Left colon (tissue), 2 donors: ENCODE data around the gene FHIP2A. TPM values are rescaled to one million over a fixed set of nuclear protein-coding genes. Genes with fewer than 3 reads are reported as not detected.
"Not testable (repeated sequence)": the region's sequence is repeated elsewhere in the genome, so short reads cannot be mapped to it uniquely, and the experiment has no call there.

Experiments
- ATAC-seq: fragments of 200-7000 bp; cut with Tn5 transposase; one replicate; pipeline ENCODE4 v1.9.1; 2020; ENCODE audit warnings: mild to moderate bottlenecking, moderate library complexity
- DNase-seq, 2 donors: peaks; one replicate each; pipeline ENCODE4 v3.0.0-alpha.2; 2020
- intact Hi-C, 2 donors: fragments of 100-400 bp; cut with DNase I in 1 of 2; cut with micrococcal nuclease in 1 of 2; formaldehyde crosslinking; loops; one replicate each; pipeline versions ENCODE4 v1.11.2 to v1.14.0; 2022; cut with DNase I, micrococcal nuclease
- long read RNA-seq: library from polyadenylated mRNA; unstranded; transcript quantifications from one replicate; pipeline ENCODE4 v2.0.0, GENCODE V29; 2021
- total RNA-seq, 2 donors: library from RNA; stranded (reverse); fragmentation: NEBNext Ultra II Directional; extraction: Animal tissue kit (Norgen Biotek cat#: 25700); gene quantifications; one replicate each; pipeline ENCODE4 v1.2.1, GENCODE V29; 2021
- donor health status: DM: no; HTN: no; CAD: no.
- donor health status: DM: yes; HTN: yes; CAD: no.

The FHIP2A gene, protein sequence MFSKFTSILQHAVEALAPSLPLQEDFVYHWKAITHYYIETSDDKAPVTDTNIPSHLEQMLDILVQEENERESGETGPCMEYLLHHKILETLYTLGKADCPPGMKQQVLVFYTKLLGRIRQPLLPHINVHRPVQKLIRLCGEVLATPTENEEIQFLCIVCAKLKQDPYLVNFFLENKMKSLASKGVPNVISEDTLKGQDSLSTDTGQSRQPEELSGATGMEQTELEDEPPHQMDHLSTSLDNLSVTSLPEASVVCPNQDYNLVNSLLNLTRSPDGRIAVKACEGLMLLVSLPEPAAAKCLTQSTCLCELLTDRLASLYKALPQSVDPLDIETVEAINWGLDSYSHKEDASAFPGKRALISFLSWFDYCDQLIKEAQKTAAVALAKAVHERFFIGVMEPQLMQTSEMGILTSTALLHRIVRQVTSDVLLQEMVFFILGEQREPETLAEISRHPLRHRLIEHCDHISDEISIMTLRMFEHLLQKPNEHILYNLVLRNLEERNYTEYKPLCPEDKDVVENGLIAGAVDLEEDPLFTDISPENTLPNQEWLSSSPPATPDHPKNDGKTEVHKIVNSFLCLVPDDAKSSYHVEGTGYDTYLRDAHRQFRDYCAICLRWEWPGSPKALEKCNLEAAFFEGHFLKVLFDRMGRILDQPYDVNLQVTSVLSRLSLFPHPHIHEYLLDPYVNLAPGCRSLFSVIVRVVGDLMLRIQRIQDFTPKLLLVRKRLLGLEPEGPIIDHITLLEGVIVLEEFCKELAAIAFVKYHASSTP
- total RNA-seq, result 10 to 100 TPM; 15.1 to 15.7 TPM
- long read RNA-seq, full-length matches to known transcripts, result 9 of 11 reads
- long read RNA-seq, partial matches to known transcripts, result 1 of 11 reads
- long read RNA-seq, other reads (novel, unspliced or antisense), result 1 of 11 reads

DNA sequence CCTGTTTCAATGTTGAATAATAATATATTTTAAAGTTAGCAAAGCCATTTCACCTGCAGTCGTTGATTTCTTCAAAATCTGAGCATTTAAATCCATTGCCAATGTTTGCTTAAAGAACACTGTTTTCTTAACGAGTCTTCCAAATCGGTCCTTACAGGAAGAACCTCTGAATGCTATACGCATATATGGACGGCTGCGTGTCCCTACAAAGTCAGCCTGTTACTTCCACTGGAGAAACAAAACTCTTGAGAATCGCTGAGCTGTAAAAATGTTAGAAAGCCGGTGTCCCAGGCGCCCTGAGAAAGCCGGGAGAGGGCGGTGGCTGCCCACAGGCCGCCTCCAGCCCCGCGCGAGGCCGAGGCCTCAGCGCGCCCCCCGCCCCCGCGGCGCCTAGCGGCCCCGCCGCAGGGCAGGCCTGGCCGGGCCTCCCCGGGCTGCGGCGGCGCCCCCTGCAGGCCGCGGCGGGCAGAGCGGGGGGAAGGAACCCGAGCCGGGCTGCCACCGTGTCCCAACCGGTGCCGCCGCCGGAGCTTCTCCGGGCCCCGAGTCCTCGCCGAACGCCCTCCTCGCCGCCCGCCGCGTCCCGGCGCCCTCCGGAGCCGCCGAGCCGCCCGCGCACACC, at the start of gene FHIP2A:
FHIP2A (plus strand) TSS at position 488 of the 622 bp plus-strand sequence. CDS start 299 bp downstream, outside the sequence.
- intact Hi-C loops, result no loop called here
- ATAC-seq (peak; percentile 88), DNase-seq (peak; percentile 50 to 84)

DNA sequence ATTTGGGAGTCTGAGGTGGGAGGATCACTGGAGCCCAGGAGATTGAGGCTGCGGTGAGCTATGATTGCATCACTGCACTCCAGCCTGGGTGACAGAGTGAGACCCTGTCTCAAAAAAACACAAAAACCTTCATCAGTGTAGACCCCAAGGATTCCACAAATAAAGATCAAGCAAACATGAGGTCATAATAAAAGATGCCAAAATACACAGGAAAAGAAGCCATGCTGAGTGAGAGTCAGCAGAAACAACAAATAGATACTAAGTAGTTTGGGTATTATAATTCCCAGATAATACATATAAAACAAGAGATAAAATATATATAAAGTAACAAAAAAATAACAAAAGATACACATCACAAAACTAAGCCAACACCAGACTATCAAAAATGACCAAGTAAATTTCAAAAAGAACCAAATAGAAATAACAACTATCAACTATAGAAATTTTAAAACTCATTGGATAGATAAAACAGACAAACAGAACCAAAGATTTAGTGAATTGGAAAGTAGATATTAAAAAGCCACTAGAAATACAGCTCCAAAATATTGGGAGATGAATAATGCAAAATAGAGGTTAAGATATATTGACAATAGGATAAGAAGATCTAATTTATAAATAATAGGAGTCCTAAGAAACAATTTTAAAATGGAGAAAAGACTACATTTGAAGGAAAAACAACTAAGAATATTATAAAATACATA, 48.9 kb upstream of the FHIP2A start:
- ATAC-seq (no peak), DNase-seq (no peak)
- intact Hi-C loops, result no loop called here

DNA sequence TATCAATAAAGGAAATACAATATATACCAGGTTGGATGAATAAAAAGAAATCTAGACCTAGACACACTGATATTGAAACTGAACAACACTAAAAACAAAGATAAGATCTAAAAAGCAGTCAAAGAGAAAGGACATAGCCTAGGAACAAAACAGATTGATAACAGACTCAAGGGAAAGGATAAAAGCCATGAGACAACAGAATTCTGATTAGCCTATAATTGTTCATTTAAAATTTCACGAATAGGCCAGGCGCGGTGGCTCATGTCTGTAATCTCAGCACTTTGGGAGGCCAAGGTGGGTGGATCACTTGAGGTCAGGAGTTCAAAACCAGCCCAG, 48.4 kb upstream of the FHIP2A start:
- DNase-seq (no peak), ATAC-seq (no peak)
- intact Hi-C loops, result no loop called here

DNA sequence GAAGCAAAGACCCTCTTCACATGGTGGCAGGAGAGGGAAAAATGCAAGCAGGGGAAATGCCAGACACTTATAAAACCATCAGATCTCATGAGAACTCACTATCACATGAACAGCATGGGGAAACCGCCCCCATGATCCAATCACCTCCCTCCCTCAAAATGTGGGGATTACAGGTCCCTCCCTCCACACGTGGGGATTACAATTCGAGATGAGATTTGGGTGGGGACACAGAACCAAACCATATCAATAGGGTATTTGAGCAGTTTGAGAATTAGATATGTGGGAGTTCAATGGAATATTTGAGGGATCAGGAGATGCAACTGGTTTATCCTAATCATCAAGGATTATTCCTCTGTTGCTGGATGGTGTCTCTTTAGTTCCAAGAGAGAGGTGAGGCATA, 46.5 kb upstream of the FHIP2A start:
- ATAC-seq, DNase-seq, intact Hi-C loops: not testable (repeated sequence)

DNA sequence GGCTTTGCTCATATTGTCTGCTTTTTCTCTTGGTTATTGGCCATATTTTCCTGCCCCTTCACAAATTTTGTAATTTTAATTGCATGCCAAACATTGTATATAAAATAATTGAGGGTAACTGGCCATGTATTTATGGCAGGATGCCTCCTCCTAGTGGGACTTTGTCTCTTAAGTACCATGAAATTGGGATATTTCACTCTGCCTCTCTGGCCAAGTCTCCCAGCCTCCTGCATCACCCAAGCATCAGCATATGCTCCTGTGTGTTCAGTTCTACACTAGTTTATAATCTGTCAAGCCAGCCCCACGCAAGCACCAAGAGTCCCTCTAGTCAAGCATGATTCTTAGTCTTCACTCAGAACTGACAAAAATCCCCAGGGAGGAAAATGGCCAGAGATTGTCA, 44.2 kb upstream of the FHIP2A start:
- no peak for ATAC-seq
- intact Hi-C loops, result no loop called here
- no peak for DNase-seq

DNA sequence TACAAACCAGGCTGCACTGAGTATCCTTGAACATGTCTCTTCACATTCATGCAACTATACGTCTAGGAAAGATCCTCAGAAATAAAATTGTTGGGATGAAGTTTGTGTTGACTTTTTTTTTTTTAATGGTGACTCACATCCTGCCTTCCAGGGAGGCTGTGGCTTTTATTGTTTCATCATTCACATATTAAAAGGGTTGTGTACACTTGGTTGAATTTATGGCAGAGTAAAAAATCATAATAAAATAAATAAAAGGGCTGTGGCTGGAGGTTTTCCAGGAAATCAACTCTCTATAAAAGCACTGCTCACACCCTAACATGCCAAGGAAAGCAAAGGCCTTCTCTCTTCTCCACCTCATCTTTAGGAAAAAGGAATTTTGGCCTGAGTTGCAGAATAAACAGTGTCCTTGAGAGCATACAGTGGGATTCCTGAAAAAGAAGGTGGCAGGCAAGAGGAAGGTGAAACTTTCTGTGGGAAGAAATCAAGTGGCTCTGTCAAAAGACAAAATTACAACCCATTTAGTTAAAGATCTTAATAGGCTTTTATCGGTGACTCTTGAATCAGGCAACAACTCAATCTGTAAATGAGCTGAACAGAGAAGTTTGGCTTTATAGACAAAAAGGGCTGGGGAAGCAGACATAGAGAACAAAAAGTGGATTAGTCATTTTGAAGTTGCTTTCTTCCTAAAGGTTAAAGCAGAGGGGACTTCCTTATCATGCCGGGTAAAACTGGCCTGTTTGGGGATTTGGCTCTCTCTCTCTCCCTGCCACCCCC, 41.6 kb upstream of the FHIP2A start:
- peak; percentile 95 for ATAC-seq
- intact Hi-C loops, result loop anchor here in 1 of 2 donors (5.0 kb wide), 1 partner anchor 308 kb away; no protein-coding TSS in a partner anchor
- DNase-seq, result no peak

DNA sequence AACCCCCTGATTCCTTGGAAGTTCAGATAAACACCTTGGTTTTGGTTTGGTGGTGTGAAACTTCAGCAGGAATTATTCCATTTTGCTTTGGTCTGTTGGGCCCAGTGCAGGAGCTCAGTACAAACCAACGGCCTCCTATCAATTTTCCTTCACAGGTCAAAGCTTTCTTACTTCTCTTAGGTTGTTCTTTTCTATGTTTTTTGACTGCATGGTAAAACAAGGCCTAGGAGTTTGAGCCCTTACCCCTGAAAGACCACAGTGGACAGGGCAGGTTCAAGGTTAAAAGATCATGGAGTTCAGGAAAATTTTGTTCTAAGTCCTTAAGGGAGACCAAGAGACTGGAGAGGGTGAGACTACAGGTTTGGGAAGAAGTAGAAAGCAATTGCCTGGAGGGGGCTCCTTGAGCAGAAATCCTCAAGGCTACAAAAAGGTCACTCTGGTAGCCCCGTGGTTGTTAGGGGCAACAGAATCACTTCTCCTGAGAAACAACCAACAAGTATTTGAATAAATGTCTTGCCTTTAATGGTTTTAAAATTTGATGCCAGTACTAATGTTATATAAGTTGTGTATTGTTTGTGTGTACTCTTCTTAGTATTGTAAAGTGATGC, 40.9 kb upstream of the FHIP2A start:
- DNase-seq, result no peak
- no peak for ATAC-seq
- intact Hi-C loops, result loop anchor here in 1 of 2 donors (5.0 kb wide), 1 partner anchor 308 kb away; no protein-coding TSS in a partner anchor

DNA sequence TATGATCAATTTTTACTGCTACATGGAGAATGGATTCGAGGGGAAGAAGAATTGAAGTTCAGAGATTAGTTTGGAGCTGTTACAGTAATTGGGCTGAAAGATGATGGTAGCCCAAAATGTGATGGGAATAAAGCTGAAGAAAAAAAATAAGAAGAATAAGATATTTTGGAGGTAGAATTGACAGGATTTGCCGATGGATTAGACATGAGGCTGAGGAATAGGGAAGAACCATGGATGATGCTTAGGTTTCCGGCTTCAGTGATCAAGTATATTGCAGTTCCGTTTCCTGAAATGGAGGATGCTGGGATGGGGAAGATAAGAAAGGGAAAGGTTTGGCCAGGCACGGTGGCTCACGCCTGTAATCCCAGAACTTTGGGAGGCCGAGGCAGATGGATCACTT, 38.9 kb upstream of the FHIP2A start:
- no peak for ATAC-seq
- no peak for DNase-seq
- intact Hi-C loops, result loop anchor here in 1 of 2 donors (5.0 kb wide), 1 partner anchor 310 kb away; no protein-coding TSS in a partner anchor

DNA sequence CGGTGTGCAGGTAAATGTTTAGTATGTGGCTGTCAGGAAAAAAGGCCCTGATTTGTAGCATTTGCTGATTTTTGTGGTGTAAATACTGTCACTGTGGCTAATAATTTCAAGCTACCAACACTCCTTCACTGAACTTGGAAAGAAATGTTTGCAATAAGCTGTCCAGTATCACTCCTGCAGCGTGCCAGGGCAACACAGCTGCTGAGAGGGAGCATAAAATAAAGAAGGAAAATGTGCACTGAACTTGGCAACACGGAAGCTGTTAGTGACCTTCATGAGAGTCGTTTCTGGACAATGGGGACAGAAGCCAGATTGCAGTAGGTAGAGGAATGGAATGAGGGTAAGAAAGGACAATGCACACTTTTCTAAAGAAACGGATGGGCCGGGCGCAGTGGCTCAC, 37.9 kb upstream of the FHIP2A start:
- DNase-seq (no peak), ATAC-seq (no peak)
- intact Hi-C loops, result loop anchor here in 1 of 2 donors (5.0 kb wide), 1 partner anchor 311 kb away; no protein-coding TSS in a partner anchor

DNA sequence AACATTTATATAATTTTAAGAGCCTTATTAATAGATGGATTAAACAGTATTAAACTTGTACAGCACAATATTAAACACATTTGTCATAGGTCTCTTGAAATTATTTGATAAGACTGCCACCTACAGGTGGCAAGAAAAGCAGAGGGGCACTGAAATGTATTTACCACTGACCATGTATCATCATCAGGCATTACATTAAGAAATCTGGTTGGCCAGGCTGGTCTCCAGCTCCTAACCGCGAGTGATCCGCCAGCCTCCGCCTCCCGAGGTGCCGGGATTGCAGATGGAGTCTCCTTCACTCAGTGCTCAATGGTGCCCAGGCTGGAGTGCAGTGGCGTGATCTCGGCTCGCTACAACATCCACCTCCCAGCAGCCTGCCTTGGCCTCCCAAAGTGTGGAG, 35.1 kb upstream of the FHIP2A start:
- intact Hi-C loops, result loop anchor here in 1 of 2 donors (5.0 kb wide), 1 partner anchor 234 kb away; no protein-coding TSS in a partner anchor
- not testable (repeated sequence) for DNase-seq
- peak; percentile 80 for ATAC-seq

DNA sequence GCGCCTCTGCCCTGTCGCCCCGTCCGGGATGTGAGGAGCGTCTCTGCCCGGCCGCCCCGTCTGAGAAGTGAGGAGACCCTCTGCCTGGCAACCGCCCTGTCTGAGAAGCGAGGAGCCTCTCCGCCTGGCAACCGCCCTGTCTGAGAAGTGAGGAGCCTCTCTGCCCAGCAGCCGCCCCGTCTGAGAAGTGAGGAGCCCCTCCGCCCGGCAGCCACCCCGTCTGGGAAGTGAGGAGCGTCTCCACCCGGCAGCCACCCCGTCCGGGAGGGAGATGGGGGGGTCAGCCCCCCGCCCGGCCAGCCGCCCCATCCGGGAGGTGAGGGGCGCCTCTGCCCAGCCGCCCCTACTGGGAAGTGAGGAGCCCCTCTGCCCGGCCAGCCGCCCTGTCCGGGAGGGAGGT, 34.4 kb upstream of the FHIP2A start:
- not testable (repeated sequence) for ATAC-seq, DNase-seq
- intact Hi-C loops, result loop anchor here in 1 of 2 donors (5.0 kb wide), 1 partner anchor 235 kb away; no protein-coding TSS in a partner anchor

DNA sequence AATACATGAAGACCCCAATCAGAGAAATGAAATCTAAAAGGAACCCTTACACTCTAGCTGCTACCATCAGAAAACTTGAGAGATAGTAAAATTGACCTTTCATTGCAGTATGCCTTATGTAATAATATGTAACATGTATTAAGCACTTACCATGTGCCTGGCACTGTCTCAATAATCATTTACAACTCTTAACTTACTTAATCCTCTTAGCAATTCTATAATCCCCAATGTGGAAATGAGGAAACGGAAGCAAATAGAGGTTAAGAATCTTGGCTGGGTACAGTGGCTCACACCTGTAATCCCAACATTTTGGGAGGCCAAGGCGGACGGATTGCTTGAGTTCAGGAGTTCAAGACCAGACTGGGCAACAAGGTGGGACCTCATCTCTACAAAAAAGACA, 29.8 kb upstream of the FHIP2A start:
- intact Hi-C loops, result no loop called here
- DNase-seq, result no peak
- ATAC-seq, result no peak

DNA sequence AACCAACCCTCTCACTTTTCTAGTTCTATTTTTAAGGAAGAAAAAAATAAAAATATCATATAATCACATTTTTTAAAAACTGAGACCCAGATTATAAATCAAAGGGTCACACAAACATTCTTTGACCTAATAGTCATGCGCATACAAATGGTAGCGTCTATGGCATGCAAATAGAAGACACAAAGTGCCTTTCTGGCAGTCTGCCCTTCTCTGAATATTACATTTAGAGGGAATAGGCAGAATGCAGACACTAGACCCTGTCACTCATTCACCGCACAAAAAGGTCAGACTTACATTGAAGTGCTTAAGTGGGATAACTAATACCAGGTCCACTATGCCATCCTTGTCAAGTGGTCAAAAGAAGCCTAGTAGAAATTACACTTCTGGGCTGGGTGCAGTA, 26.5 kb upstream of the FHIP2A start:
- DNase-seq (no peak), ATAC-seq (no peak)
- intact Hi-C loops, result no loop called here

DNA sequence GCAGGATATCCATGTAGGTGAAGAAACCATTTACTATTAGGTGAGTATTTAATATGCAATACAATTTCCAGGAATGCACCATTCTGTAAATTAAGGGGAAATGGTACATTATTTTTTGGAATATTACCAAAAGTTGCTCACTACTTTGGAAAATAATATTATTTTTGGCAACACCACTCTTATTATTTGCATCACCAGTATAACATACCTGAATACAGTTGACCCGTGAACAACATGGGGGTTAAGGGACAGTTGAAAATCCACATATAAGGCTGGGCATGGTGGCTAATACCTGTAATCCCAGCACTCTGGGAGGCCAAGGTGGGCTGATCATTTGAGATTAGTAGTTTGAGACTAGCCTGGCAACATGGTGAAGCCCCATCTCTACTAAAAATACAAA, 21.2 kb upstream of the FHIP2A start:
- DNase-seq (no peak), ATAC-seq (no peak)
- intact Hi-C loops, result no loop called here

DNA sequence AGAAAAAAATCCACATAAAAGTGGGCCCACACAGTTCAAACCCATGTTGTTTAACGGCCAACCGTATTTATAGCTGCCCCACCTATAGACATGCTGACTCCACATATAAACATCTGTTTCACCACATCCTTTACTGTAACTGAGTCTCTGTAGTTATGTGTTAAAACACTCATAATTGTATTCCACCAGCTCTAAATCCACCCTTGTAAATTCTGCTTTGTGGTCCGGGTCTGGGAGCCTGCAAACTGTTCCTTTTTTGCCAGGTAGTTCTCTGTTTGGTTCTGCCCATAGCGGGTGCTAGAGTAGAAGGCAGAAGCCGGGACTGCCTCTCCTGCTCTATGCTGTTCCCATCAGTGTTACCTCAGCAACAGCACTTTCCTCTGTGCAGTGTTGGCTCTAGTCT, 20.2 kb upstream of the FHIP2A start:
- intact Hi-C loops, result no loop called here
- no peak for DNase-seq
- ATAC-seq, result peak; percentile 42

DNA sequence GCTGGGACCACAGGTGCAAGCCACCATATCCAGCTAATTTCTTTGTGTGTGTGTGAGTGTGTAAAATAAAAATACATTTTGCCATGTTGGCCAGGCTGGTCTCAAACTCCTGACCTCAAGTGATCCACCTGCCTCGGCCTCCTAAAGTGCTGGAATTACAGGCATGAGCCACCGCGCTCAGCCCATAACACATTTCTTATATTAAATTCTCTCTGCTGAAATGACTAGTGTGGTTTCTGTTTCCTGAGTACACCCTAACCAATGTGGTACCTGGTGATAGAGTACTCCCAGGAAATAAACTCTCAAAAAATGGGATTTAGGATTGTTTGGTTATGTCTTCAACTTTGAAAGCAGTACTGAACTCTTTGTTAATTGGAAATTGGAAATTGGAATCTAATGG, 19.4 kb upstream of the FHIP2A start:
- DNase-seq (no peak), ATAC-seq (no peak)
- intact Hi-C loops, result no loop called here

DNA sequence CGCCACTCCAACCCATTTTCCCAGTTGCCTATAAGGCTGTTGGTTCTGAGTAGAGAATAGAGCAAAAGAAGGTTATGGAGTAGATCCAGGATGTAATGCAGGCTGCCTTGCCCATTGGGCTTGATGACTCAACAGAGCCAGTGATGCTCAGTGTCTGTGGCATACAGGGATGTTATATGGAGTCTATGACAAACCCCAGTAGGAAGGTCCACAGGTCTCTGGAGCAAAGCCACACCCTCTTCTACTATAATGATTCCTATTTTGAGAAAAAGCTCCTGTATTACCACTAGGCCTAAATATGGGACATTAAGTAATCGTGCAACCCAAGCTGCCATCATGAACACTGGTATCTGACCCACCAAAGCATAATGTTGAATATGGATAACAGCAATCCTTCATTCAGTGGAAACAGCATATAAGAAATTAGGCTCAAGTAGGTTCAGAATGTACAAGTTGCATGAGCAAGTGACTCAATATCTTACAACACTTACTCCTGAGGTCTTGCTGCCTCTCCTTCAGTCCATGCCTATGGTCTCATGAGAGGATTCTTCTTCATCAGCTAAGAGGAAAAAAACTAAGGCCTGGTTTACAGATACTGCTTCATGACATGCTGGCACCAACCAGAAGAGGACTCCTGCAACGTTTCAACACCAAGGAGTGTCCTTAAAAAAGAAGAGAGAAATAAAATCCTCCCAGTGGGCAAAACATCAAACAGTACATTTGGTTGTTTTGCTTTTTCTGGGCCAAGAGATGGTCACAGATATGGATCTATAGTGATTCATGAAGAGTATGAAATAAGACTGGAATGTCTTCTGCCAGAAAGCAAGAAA, 14.8 kb upstream of the FHIP2A start:
- DNase-seq (no peak), ATAC-seq (no peak)
- intact Hi-C loops, result no loop called here
